IMR-90 (cell line): ENCODE data around the gene LAPTM5. TPM values are rescaled to one million over a fixed set of nuclear protein-coding genes. Genes with fewer than 3 reads are reported as not detected.
A peak's percentile ranks its signal among the peaks of the same experiment; 100 is the strongest.

Experiments
- ATAC-seq: fragments of 200-7000 bp; cut with Tn5 transposase; 2 replicates; pipeline ENCODE4 v1.9.1; 2020; ENCODE audit warnings: low read depth, mild to moderate bottlenecking, moderate library complexity
- BruUV-seq: library from RNA; stranded (reverse); fragments of 400-500 nt; replicated peaks from 2 replicates; lab custom pipeline; 2021; lab: Mats Ljungman, UMichigan
- CTCF ChIA-PET: fragments of 300-600 bp; formaldehyde crosslinking; extraction: SDS; loops from one replicate; lab custom pipeline; 2021; ENCODE audit warnings: antibody characterized with exemption; lab: Yijun Ruan, JAX
- POLR2A ChIA-PET: fragments of 300-600 bp; sonication (Branson Sonifier 250); formaldehyde crosslinking; loops from one replicate; lab custom pipeline; 2022; ENCODE audit warnings: antibody characterized with exemption; ENCODE audit not compliant: unreplicated experiment; lab: Charles Lee
- DNase-seq: peaks from one replicate; pipeline ENCODE4 v3.0.0; 2013
- H2AFZ ChIP-seq: replicated peaks from 2 replicates; pipeline ENCODE3; 2013; ENCODE audit warnings: low read length, mild to moderate bottlenecking; ENCODE audit not compliant: poor library complexity
- H2AK5ac ChIP-seq: 2 replicates; pipeline ENCODE4 v1.6.1; 2013; ENCODE audit warnings: low read depth, low read length, inconsistent platforms
- H2AK9ac ChIP-seq: replicated peaks from 2 replicates; pipeline ENCODE3; 2013; ENCODE audit warnings: mild to moderate bottlenecking, low read depth, low read length, moderate library complexity; ENCODE audit not compliant: poor library complexity
- H2BK120ac ChIP-seq: 2 replicates; pipeline ENCODE4 v1.6.1; 2013; ENCODE audit warnings: low read depth, low read length, inconsistent platforms
- H2BK15ac ChIP-seq: 3 replicates; pipeline ENCODE4 v1.6.1; 2013; ENCODE audit warnings: low read depth, low read length, inconsistent platforms
- H2BK20ac ChIP-seq: 2 replicates; pipeline ENCODE4 v1.6.1; 2013; ENCODE audit warnings: low read depth, mild to moderate bottlenecking, inconsistent platforms, low read length, moderate library complexity
- H2BK5ac ChIP-seq: 2 replicates; pipeline ENCODE4 v1.6.1; 2013; ENCODE audit warnings: mild to moderate bottlenecking, low read depth, low read length, inconsistent platforms; ENCODE audit not compliant: poor library complexity, severe bottlenecking
- H3K14ac ChIP-seq: replicated peaks from 2 replicates; pipeline ENCODE4 v1.6.1; 2013; ENCODE audit warnings: low read depth, low read length, inconsistent platforms
- H3K18ac ChIP-seq: 2 replicates; pipeline ENCODE4 v1.6.1; 2013; ENCODE audit warnings: low read depth, low read length, control low read depth
- H3K23ac ChIP-seq: 2 replicates; pipeline ENCODE4 v1.6.1; 2013; ENCODE audit warnings: low read depth, low read length, inconsistent platforms
- H3K27ac ChIP-seq: 2 replicates; pipeline ENCODE4 v1.5.1; 2013; ENCODE audit warnings: mild to moderate bottlenecking, control low read depth, low read length; ENCODE audit not compliant: insufficient read depth
- H3K27me3 ChIP-seq: 2 replicates; pipeline ENCODE4 v1.6.1; 2013; ENCODE audit warnings: low read length; ENCODE audit not compliant: control insufficient read depth, insufficient read depth
- H3K36me3 ChIP-seq: 2 replicates; pipeline ENCODE4 v1.6.1; 2013; ENCODE audit warnings: low read length, mixed read lengths; ENCODE audit not compliant: control insufficient read depth, insufficient read depth
- H3K4ac ChIP-seq: 2 replicates; pipeline ENCODE4 v1.6.1; 2013; ENCODE audit warnings: low read depth, low read length, inconsistent platforms
- H3K4me1 ChIP-seq: 2 replicates; pipeline ENCODE4 v1.6.1; 2013; ENCODE audit warnings: low read length, mixed read lengths; ENCODE audit not compliant: control insufficient read depth, insufficient read depth
- H3K4me2 ChIP-seq: 2 replicates; pipeline ENCODE4 v1.6.1; 2013; ENCODE audit warnings: low read depth, mild to moderate bottlenecking, control low read depth, low read length, moderate library complexity
- H3K4me3 ChIP-seq: 2 replicates; pipeline ENCODE4 v1.5.1; 2013; ENCODE audit warnings: low read depth, mild to moderate bottlenecking, control low read depth, low read length, moderate library complexity; ENCODE audit not compliant: insufficient read depth
- H3K56ac ChIP-seq: 2 replicates; pipeline ENCODE4 v1.6.1; 2013; ENCODE audit warnings: low read length, inconsistent platforms; ENCODE audit not compliant: insufficient read depth; ENCODE audit errors: extremely low read depth
- H3K79me1 ChIP-seq, 2 experiments: 2 replicates each; pipeline ENCODE4 v1.6.1; 2013; ENCODE audit warnings: low read length in 2 of 2, inconsistent platforms in 1 of 2, low read depth in 1 of 2
- H3K9ac ChIP-seq: 2 replicates; pipeline ENCODE4 v1.6.1; 2013; ENCODE audit warnings: low read depth, low read length, control low read depth
- H3K9me1 ChIP-seq: 2 replicates; pipeline ENCODE4 v1.6.1; 2013; ENCODE audit warnings: low read length, inconsistent platforms; ENCODE audit not compliant: insufficient read depth
- H3K9me3 ChIP-seq: 2 replicates; pipeline ENCODE4 v1.6.1; 2013; ENCODE audit warnings: low read length; ENCODE audit not compliant: control insufficient read depth, insufficient read depth
- H4K20me1 ChIP-seq: 2 replicates; pipeline ENCODE4 v1.6.1; 2013; ENCODE audit warnings: low read length, inconsistent platforms; ENCODE audit not compliant: insufficient read depth
- H4K5ac ChIP-seq: 2 replicates; pipeline ENCODE4 v1.6.1; 2013; ENCODE audit warnings: mild to moderate bottlenecking, low read depth, low read length, control low read depth
- H4K8ac ChIP-seq, 2 experiments: 2 replicates each; pipeline ENCODE4 v1.6.1; 2013; ENCODE audit warnings: low read depth in 2 of 2, low read length in 2 of 2, control low read depth in 1 of 2, inconsistent platforms in 1 of 2
- H4K91ac ChIP-seq: 2 replicates; pipeline ENCODE4 v1.6.1; 2013; ENCODE audit warnings: low read depth, low read length, inconsistent platforms; ENCODE audit not compliant: insufficient read depth
- BHLHE40 ChIP-seq: fragments of 150-350 bp; IDR thresholded peaks from 2 replicates; pipeline ENCODE4 v1.6.1; 2016; ENCODE audit warnings: mild to moderate bottlenecking, low read depth, low read length
- CEBPB ChIP-seq: IDR thresholded peaks from 2 replicates; pipeline ENCODE4 v1.6.1; 2012; ENCODE audit warnings: low read depth, low read length, improper control_type of control experiment
- FOS ChIP-seq: fragments of 150-350 bp; IDR thresholded peaks from 2 replicates; pipeline ENCODE4 v1.6.1; 2016; ENCODE audit warnings: low read depth, low read length
- MAZ ChIP-seq: IDR thresholded peaks from 2 replicates; pipeline ENCODE4 v1.6.1; 2012; ENCODE audit warnings: low read depth, mild to moderate bottlenecking, low read length, improper control_type of control experiment, moderate library complexity, borderline replicate concordance
- MXI1 ChIP-seq: IDR thresholded peaks from 2 replicates; pipeline ENCODE4 v1.6.1; 2012; ENCODE audit warnings: low read depth, mild to moderate bottlenecking, low read length, moderate library complexity, borderline replicate concordance
- NFE2L2 ChIP-seq: fragments of 150-350 bp; IDR thresholded peaks from 2 replicates; pipeline ENCODE4 v1.6.1; 2016; ENCODE audit warnings: low read depth, mild to moderate bottlenecking, low read length
- POLR2A ChIP-seq: IDR thresholded peaks from 2 replicates; pipeline ENCODE4 v1.6.1; 2012; ENCODE audit warnings: mild to moderate bottlenecking, low read depth, low read length
- RAD21 ChIP-seq: IDR thresholded peaks from 2 replicates; pipeline ENCODE4 v1.6.1; 2012; ENCODE audit warnings: low read length, improper control_type of control experiment
- SMC3 ChIP-seq: fragments of 150-350 bp; IDR thresholded peaks from 2 replicates; pipeline ENCODE4 v1.6.1; 2016; ENCODE audit warnings: low read depth, mild to moderate bottlenecking, antibody characterized with exemption, low read length, moderate library complexity
- WGBS, 2 experiments: methylation state at CpG; one replicate each; pipeline versions ENCODE4 v1.1.5 to v1.1.7; 2013; ENCODE audit warnings: missing lambda C conversion rate in 2 of 2; ENCODE audit not compliant: insufficient read length in 1 of 2; ENCODE audit errors: extremely low coverage in 2 of 2; 5-methylcytosine and 5-hydroxymethylcytosine counted together
- dilution Hi-C: fragments of 300-500 bp; cut with HindIII; formaldehyde crosslinking; loops from one replicate; pipeline ENCODE4 v1.14.3; 2018; ENCODE audit warnings: low sequenced_read_pairs; ENCODE audit not compliant: unreplicated experiment
- in situ Hi-C: fragments of 300-500 bp; cut with MboI; formaldehyde crosslinking; loops from 3 replicates; pipeline ENCODE4 v1.14.3; 2019; ENCODE audit warnings: low sequenced_read_pairs, inconsistent platforms, mixed read lengths
- intact Hi-C: fragments of 100-400 bp; cut with micrococcal nuclease; formaldehyde crosslinking; loops from 2 replicates; pipeline ENCODE4 v1.10.0; 2022
- polyA plus RNA-seq, 3 experiments: library from polyadenylated mRNA; depleted of rRNA; stranded (reverse); fragments of >200 nt; gene quantifications; 2 replicates each; pipeline ENCODE4 v1.2.3, GENCODE V29; 2012; ENCODE audit warnings: low replicate concordance in 1 of 3
- total RNA-seq: library from RNA; depleted of rRNA; stranded (reverse); fragments of >200 nt; gene quantifications from 2 replicates; pipeline ENCODE4 v1.2.3, GENCODE V29; 2012
- TF ChIP-seq, protein P1 (sequence below): conservative IDR thresholded peaks from 2 replicates; pipeline ENCODE4 v1.5.1; 2012; ENCODE audit warnings: mild to moderate bottlenecking, low read depth, low read length, improper control_type of control experiment
- TF ChIP-seq, protein P2 (sequence below): fragments of 150-350 bp; IDR thresholded peaks from 2 replicates; pipeline ENCODE4 v1.6.1; 2017; ENCODE audit warnings: mild to moderate bottlenecking, antibody characterized with exemption, low read length, low read depth
- TF ChIP-seq, protein P3 (sequence below): fragments of 150-350 bp; IDR thresholded peaks from 2 replicates; pipeline ENCODE4 v1.6.1; 2016; ENCODE audit warnings: low read depth, mild to moderate bottlenecking, low read length, moderate library complexity, borderline replicate concordance

Gene LAPTM5
- total and polyA plus RNA-seq, 2 of the 4 experiments (the other 2 are of a cell fraction), result 0.09 TPM; not detected in 1

DNA sequence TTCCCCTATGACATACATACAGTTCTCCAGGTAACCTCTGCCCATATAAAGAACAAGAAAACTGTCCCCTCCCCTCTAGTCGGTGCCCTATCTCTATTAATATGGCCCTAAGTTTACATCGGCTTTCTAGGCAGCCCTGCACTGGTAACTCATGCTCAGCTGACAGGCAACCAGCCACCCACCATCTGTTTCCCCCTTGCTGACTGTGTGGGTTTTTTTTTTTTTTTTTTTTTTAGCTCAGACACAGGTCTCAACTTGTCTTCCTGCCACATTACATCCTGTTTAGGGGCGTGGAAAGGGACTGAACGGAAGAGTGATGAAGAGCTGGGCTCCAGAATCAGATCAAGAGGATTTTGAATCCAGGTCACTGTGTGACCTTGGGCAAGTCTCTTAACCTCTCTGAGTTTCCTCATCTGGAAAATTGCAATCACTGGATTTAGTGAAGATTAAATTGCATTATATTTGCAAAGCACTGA lies 14.0 kb downstream of the LAPTM5 start:
- Histone ChIP-seq H3K9me3 (no peaks in the 10 kb centered on the region), H3K9me1 (peaks cover 5% of the 10 kb centered on the region; the same call in 1 of the 2 replicates), H2BK5ac (no peak overlapping the region), H3K4me2 (no peak overlapping the region), H3K9ac (no peak overlapping the region), H3K36me3 (no peaks in the 10 kb centered on the region), H3K18ac (no peak overlapping the region), H2AK9ac (peak overlapping the region; percentile 11), H2BK15ac (no peak overlapping the region), H4K91ac (no peak overlapping the region), H3K27me3 (peaks cover 19% of the 10 kb centered on the region; the same call in 1 of the 2 replicates), H3K23ac (no peak overlapping the region), H3K4me1 (peaks cover 5% of the 10 kb centered on the region), H2BK120ac (no peak overlapping the region), H3K27ac (no peak overlapping the region), H3K4ac (no peak overlapping the region), H4K20me1 (no peaks in the 10 kb centered on the region), H2AFZ (no peak overlapping the region), H3K79me1 (no peaks in the 10 kb centered on the region), H2AK5ac (no peak overlapping the region), H3K14ac (no peak overlapping the region), H2BK20ac (no peak overlapping the region), H3K56ac (no peak overlapping the region), H4K5ac (no peak overlapping the region), H3K4me3 (no peak overlapping the region), H4K8ac (no peak overlapping the region)
- WGBS, 2 experiments, result 55% methylated on average over 2 of the region's 4 CpGs; no CpG with 5 or more reads in 1 of the 2 experiments
- dilution Hi-C loops, result no loop called here
- TF ChIP-seq MXI1, result no peak
- TF ChIP-seq, protein P1, sequence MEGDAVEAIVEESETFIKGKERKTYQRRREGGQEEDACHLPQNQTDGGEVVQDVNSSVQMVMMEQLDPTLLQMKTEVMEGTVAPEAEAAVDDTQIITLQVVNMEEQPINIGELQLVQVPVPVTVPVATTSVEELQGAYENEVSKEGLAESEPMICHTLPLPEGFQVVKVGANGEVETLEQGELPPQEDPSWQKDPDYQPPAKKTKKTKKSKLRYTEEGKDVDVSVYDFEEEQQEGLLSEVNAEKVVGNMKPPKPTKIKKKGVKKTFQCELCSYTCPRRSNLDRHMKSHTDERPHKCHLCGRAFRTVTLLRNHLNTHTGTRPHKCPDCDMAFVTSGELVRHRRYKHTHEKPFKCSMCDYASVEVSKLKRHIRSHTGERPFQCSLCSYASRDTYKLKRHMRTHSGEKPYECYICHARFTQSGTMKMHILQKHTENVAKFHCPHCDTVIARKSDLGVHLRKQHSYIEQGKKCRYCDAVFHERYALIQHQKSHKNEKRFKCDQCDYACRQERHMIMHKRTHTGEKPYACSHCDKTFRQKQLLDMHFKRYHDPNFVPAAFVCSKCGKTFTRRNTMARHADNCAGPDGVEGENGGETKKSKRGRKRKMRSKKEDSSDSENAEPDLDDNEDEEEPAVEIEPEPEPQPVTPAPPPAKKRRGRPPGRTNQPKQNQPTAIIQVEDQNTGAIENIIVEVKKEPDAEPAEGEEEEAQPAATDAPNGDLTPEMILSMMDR, result no peak
- no peak for TF ChIP-seq POLR2A
- TF ChIP-seq, protein P2, sequence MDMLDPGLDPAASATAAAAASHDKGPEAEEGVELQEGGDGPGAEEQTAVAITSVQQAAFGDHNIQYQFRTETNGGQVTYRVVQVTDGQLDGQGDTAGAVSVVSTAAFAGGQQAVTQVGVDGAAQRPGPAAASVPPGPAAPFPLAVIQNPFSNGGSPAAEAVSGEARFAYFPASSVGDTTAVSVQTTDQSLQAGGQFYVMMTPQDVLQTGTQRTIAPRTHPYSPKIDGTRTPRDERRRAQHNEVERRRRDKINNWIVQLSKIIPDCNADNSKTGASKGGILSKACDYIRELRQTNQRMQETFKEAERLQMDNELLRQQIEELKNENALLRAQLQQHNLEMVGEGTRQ, result no peak
- no peak for TF ChIP-seq FOS
- TF ChIP-seq NFE2L2, result no peak
- no peak for TF ChIP-seq RAD21
- TF ChIP-seq BHLHE40, result no peak
- TF ChIP-seq, protein P3, sequence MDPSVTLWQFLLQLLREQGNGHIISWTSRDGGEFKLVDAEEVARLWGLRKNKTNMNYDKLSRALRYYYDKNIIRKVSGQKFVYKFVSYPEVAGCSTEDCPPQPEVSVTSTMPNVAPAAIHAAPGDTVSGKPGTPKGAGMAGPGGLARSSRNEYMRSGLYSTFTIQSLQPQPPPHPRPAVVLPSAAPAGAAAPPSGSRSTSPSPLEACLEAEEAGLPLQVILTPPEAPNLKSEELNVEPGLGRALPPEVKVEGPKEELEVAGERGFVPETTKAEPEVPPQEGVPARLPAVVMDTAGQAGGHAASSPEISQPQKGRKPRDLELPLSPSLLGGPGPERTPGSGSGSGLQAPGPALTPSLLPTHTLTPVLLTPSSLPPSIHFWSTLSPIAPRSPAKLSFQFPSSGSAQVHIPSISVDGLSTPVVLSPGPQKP, result no peak
- TF ChIP-seq CEBPB, result no peak
- no peak for TF ChIP-seq MAZ
- no peak for TF ChIP-seq SMC3
- ChIA-PET POLR2A (no interaction called here), CTCF (interaction anchor here (0.6 to 1.6 kb wide), 2 partner anchors 17 to 36 kb away, joined by 3 to 5 read pairs; no protein-coding TSS in a partner anchor)
- no TSS peak for BruUV-seq
- DNase-seq, result no peak
- no peak for ATAC-seq
- in situ Hi-C loops, result no loop called here
- intact Hi-C loops, result no loop called here
